H1 (cell line): Measurements from ENCODE around the gene GRM1. TPM values are rescaled to one million over a fixed set of nuclear protein-coding genes. Genes with fewer than 3 reads are reported as not detected.

Source experiments
- CTCF ChIA-PET: fragments of 300-600 bp; sonication (Branson Sonifier 250); formaldehyde crosslinking; loops from one replicate; lab custom pipeline; 2021; ENCODE audit not compliant: partially characterized antibody; lab: Charles Lee
- POLR2A ChIA-PET: fragments of 300-600 bp; sonication (Branson Sonifier 250); formaldehyde crosslinking; loops from one replicate; lab custom pipeline; 2021; ENCODE audit warnings: inconsistent platforms; ENCODE audit not compliant: partially characterized antibody; lab: Charles Lee
- DNase-seq, 2 experiments: peaks; one replicate each; pipeline versions ENCODE4 v3.0.0 to v3.0.0-alpha.2; 2010 to 2022; ENCODE audit warnings: low spot score in 2 of 2, low read depth in 1 of 2, mixed read lengths in 1 of 2
- FAIRE-seq: peaks from 2 replicates; lab custom pipeline; 2011; peaks lifted over from hg19 to GRCh38; lab: Jason Lieb, UNC
- H2AFZ ChIP-seq: 2 replicates; pipeline ENCODE4 v1.8.1; 2012; ENCODE audit warnings: low read length, inconsistent platforms
- H2AK5ac ChIP-seq: 2 replicates; pipeline ENCODE4 v1.6.1; 2013; ENCODE audit warnings: low read depth, low read length
- H2BK120ac ChIP-seq: replicated peaks from 2 replicates; pipeline ENCODE3; 2013; ENCODE audit warnings: low read depth, low read length, inconsistent platforms
- H2BK12ac ChIP-seq: 2 replicates; pipeline ENCODE4 v1.6.1; 2013; ENCODE audit warnings: low read depth, low read length
- H2BK15ac ChIP-seq: 2 replicates; pipeline ENCODE4 v1.6.1; 2013; ENCODE audit warnings: low read length
- H2BK20ac ChIP-seq: 2 replicates; pipeline ENCODE4 v1.6.1; 2013; ENCODE audit warnings: low read length
- H2BK5ac ChIP-seq: 2 replicates; pipeline ENCODE4 v1.6.1; 2013; ENCODE audit warnings: low read depth, low read length
- H3K14ac ChIP-seq: 2 replicates; pipeline ENCODE4 v1.6.1; 2013; ENCODE audit warnings: inconsistent platforms; ENCODE audit not compliant: insufficient read length
- H3K18ac ChIP-seq: 2 replicates; pipeline ENCODE4 v1.6.1; 2013; ENCODE audit warnings: low read length; ENCODE audit errors: extremely low read depth
- H3K23ac ChIP-seq: 2 replicates; pipeline ENCODE4 v1.6.1; 2013; ENCODE audit warnings: inconsistent platforms; ENCODE audit not compliant: insufficient read length
- H3K23me2 ChIP-seq: 2 replicates; pipeline ENCODE4 v1.6.1; 2013; ENCODE audit warnings: low read depth, low read length
- H3K27ac ChIP-seq: 2 replicates; pipeline ENCODE4 v1.6.1; 2011; ENCODE audit warnings: low read depth, low read length, inconsistent platforms
- H3K27me3 ChIP-seq, 4 experiments: replicated peaks in 1 of 4; 1 replicate in 1 of 4; 2 replicates in 3 of 4; pipeline versions ENCODE4 v1.6.1 to v1.8.1; 2011 to 2013; ENCODE audit warnings: low read length in 3 of 4, mild to moderate bottlenecking in 3 of 4, inconsistent platforms in 2 of 4, mixed read lengths in 2 of 4, moderate library complexity in 1 of 4; ENCODE audit not compliant: control insufficient read depth in 3 of 4, insufficient read depth in 3 of 4; ENCODE audit errors: extremely low read depth in 1 of 4
- H3K36me3 ChIP-seq, 4 experiments: 2 replicates each; pipeline versions ENCODE4 v1.6.1 to v1.8.1; 2011 to 2013; ENCODE audit warnings: mild to moderate bottlenecking in 4 of 4, low read length in 3 of 4, moderate library complexity in 2 of 4, control low read depth in 1 of 4, inconsistent platforms in 1 of 4; ENCODE audit not compliant: insufficient read depth in 4 of 4, control insufficient read depth in 2 of 4
- H3K4ac ChIP-seq: replicated peaks from 2 replicates; pipeline ENCODE3; 2013; ENCODE audit warnings: low read length, low read depth, mixed read lengths, inconsistent platforms; ENCODE audit not compliant: insufficient read length
- H3K4me1 ChIP-seq, 4 experiments: replicated peaks in 1 of 4; 1 replicate in 1 of 4; 2 replicates in 3 of 4; pipeline versions ENCODE4 v1.6.1 to v1.8.1; 2011 to 2013; ENCODE audit warnings: low read length in 3 of 4, inconsistent platforms in 2 of 4, mixed read lengths in 1 of 4; ENCODE audit not compliant: insufficient read depth in 4 of 4, control insufficient read depth in 3 of 4
- H3K4me2 ChIP-seq, 2 experiments: 2 replicates each; pipeline versions ENCODE4 v1.6.1 to v1.8.1; 2011 to 2013; ENCODE audit warnings: low read depth in 2 of 2, low read length in 2 of 2, control low read depth in 1 of 2, inconsistent platforms in 1 of 2, mild to moderate bottlenecking in 1 of 2; ENCODE audit not compliant: insufficient read depth in 1 of 2
- H3K4me3 ChIP-seq, 4 experiments: fragments of 200-600, 300-600 bp in 1 of 4; sonication (generic), shearing (Covaris generic), sonication (Bioruptor Twin) in 1 of 4; 2 replicates each; pipeline versions ENCODE4 v1.5.1 to v1.8.1; 2011 to 2016; ENCODE audit warnings: low read length in 4 of 4, low read depth in 3 of 4, control low read depth in 2 of 4, inconsistent platforms in 2 of 4, mild to moderate bottlenecking in 2 of 4, mixed read lengths in 1 of 4, moderate library complexity in 1 of 4; ENCODE audit not compliant: insufficient read depth in 2 of 4; ENCODE audit errors: extremely low read depth in 1 of 4
- H3K56ac ChIP-seq: replicated peaks from 2 replicates; pipeline ENCODE3; 2013; ENCODE audit warnings: low read depth, mild to moderate bottlenecking, mixed read lengths, low read length, inconsistent platforms; ENCODE audit not compliant: insufficient read length
- H3K79me1 ChIP-seq: 2 replicates; pipeline ENCODE4 v1.6.1; 2013; ENCODE audit warnings: low read depth, low read length, control low read depth
- H3K79me2 ChIP-seq, 2 experiments: 2 replicates each; pipeline versions ENCODE4 v1.6.1 to v1.8.1; 2012 to 2013; ENCODE audit warnings: low read length in 2 of 2, mild to moderate bottlenecking in 2 of 2, inconsistent platforms in 1 of 2; ENCODE audit not compliant: insufficient read depth in 2 of 2, control insufficient read depth in 1 of 2
- H3K9ac ChIP-seq, 4 experiments: replicated peaks in 1 of 4; 1 replicate in 1 of 4; 2 replicates in 3 of 4; pipeline versions ENCODE4 v1.6.1 to v1.8.1; 2011 to 2013; ENCODE audit warnings: low read depth in 3 of 4, low read length in 3 of 4, control low read depth in 2 of 4, mild to moderate bottlenecking in 2 of 4, moderate library complexity in 2 of 4, inconsistent platforms in 1 of 4; ENCODE audit errors: extremely low read depth in 1 of 4
- H3K9me3 ChIP-seq, 2 experiments: 2 replicates each; pipeline versions ENCODE4 v1.6.1 to v1.8.1; 2012 to 2013; ENCODE audit warnings: mild to moderate bottlenecking in 2 of 2, moderate library complexity in 2 of 2, control low read depth in 1 of 2, inconsistent platforms in 1 of 2, low read depth in 1 of 2, low read length in 1 of 2, mixed read lengths in 1 of 2; ENCODE audit not compliant: insufficient read depth in 2 of 2
- H4K20me1 ChIP-seq, 2 experiments: replicated peaks in 1 of 2; 2 replicates each; pipeline versions ENCODE3 to v1.8.1; 2011 to 2013; ENCODE audit warnings: inconsistent platforms in 2 of 2, low read length in 2 of 2, mild to moderate bottlenecking in 1 of 2; ENCODE audit not compliant: insufficient read depth in 2 of 2, control insufficient read depth in 1 of 2
- H4K5ac ChIP-seq: 2 replicates; pipeline ENCODE4 v1.6.1; 2013; ENCODE audit warnings: low read length, low read depth, mixed read lengths, inconsistent platforms; ENCODE audit not compliant: insufficient read length
- H4K8ac ChIP-seq: 2 replicates; pipeline ENCODE4 v1.8.0; 2013; ENCODE audit warnings: mild to moderate bottlenecking, moderate library complexity, low read length, inconsistent platforms; ENCODE audit not compliant: insufficient read depth; ENCODE audit errors: extremely low read depth
- H4K91ac ChIP-seq: replicated peaks from 2 replicates; pipeline ENCODE3; 2013; ENCODE audit warnings: low read length, mixed read lengths, inconsistent platforms; ENCODE audit not compliant: insufficient read length
- CBX8 ChIP-seq: fragments of 300-800, 300-1000 bp; sonication (generic); IDR thresholded peaks from 2 replicates; pipeline ENCODE4 v1.7.1; 2016; ENCODE audit warnings: low read depth, low read length, borderline replicate concordance
- CEBPB ChIP-seq: IDR thresholded peaks from 2 replicates; pipeline ENCODE4 v1.6.1; 2012; ENCODE audit warnings: low read depth, low read length
- CHD1 ChIP-seq: IDR thresholded peaks from 2 replicates; pipeline ENCODE4 v1.6.1; 2012; ENCODE audit warnings: low read depth, low read length, improper control_type of control experiment
- CREB1 ChIP-seq: IDR thresholded peaks from 2 replicates; pipeline ENCODE4 v1.6.1; 2012; ENCODE audit warnings: inconsistent platforms
- FOSL1 ChIP-seq: IDR thresholded peaks from 2 replicates; pipeline ENCODE4 v1.6.1; 2011; ENCODE audit warnings: mild to moderate bottlenecking, low read depth, low read length, moderate library complexity; ENCODE audit not compliant: insufficient read depth
- POLR2AphosphoS5 ChIP-seq: IDR thresholded peaks from 2 replicates; pipeline ENCODE4 v1.6.1; 2011; ENCODE audit warnings: low read depth, low read length
- RFX5 ChIP-seq: IDR thresholded peaks from 2 replicates; pipeline ENCODE4 v1.6.1; 2011; ENCODE audit warnings: low read depth, low read length, improper control_type of control experiment, borderline replicate concordance
- SIN3A ChIP-seq, 2 experiments: IDR thresholded peaks in 1 of 2; conservative IDR thresholded peaks in 1 of 2; 2 replicates each; pipeline ENCODE4 v1.6.1; 2011 to 2012; ENCODE audit warnings: low read length in 2 of 2, improper control_type of control experiment in 1 of 2, low read depth in 1 of 2, mild to moderate bottlenecking in 1 of 2
- SP2 ChIP-seq: IDR thresholded peaks from 2 replicates; pipeline ENCODE4 v1.6.1; 2012; ENCODE audit warnings: mild to moderate bottlenecking, low read length, inconsistent platforms
- SRF ChIP-seq: IDR thresholded peaks from 2 replicates; pipeline ENCODE4 v1.6.1; 2011; ENCODE audit warnings: mild to moderate bottlenecking, low read depth, low read length, moderate library complexity
- TBP ChIP-seq: IDR thresholded peaks from 2 replicates; pipeline ENCODE4 v1.6.1; 2011; ENCODE audit warnings: low read depth, low read length, improper control_type of control experiment
- TEAD4 ChIP-seq: IDR thresholded peaks from 2 replicates; pipeline ENCODE4 v1.6.1; 2012; ENCODE audit warnings: low read depth, low read length, inconsistent platforms, mixed read lengths
- YY1 ChIP-seq: IDR thresholded peaks from 2 replicates; pipeline ENCODE4 v1.6.1; 2011; ENCODE audit warnings: low read depth, mild to moderate bottlenecking, low read length
- WGBS, 2 experiments: shearing (Covaris generic) in 1 of 2; methylation state at CpG; one replicate each; pipeline versions ENCODE4 v1.1.6 to v1.1.7; 2013 to 2015; ENCODE audit warnings: low lambda C conversion rate in 2 of 2, mixed read lengths in 2 of 2, inconsistent platforms in 1 of 2, low coverage in 1 of 2, missing lambda C conversion rate in 1 of 2; ENCODE audit not compliant: insufficient replicate concordance in 2 of 2, insufficient coverage in 1 of 2, insufficient read length in 1 of 2; ENCODE audit errors: extremely low coverage in 1 of 2, missing lambda C conversion rate in 1 of 2; 5-methylcytosine and 5-hydroxymethylcytosine counted together
- polyA plus RNA-seq, 7 experiments: library from polyadenylated mRNA; depleted of rRNA in 3 of 7; stranded (reverse) in 5 of 7; unstranded in 2 of 7; fragments of >200 nt in 5 of 7; fragments of 200-250 nt in 2 of 7; gene quantifications; 1 replicate in 5 of 7; 2 replicates in 1 of 7; 4 replicates in 1 of 7; pipeline versions ENCODE4 v1.2.1 to v1.2.3, GENCODE V29; 2011 to 2013; ENCODE audit warnings: missing spikeins in 2 of 7, mixed read lengths in 2 of 7
- total RNA-seq: library from RNA; stranded (reverse); fragmentation: NEBNext Ultra II Directional; extraction: Animal tissue kit (Norgen Biotek cat#: 25700); gene quantifications from 2 replicates; pipeline ENCODE4 v1.2.1, GENCODE V29; 2021

GRM1 gene
- total and polyA plus RNA-seq, 2 of the 8 experiments (the other 6 are each of a cell fraction or from before 2014, with no cell fraction given) = 0.15 to 1.3 TPM

- no peaks in the 10 kb centered on the region for H3K23me2 ChIP-seq
- WGBS, 2 experiments = 89% methylated on average over 8 of the region's 8 CpGs; no CpG with 5 or more reads in 1 of the 2 experiments
- peaks cover 0 to 10% (median 4%) of the 10 kb centered on the region in 4 experiments; a peak in 4 of 7 replicates for H3K4me1 ChIP-seq
- no peaks in the 10 kb centered on the region for H3K9me3 ChIP-seq
- H3K36me3 ChIP-seq = no peaks in the 10 kb centered on the region
- H3K79me2 ChIP-seq = no peaks in the 10 kb centered on the region
- no peak overlapping the region for H3K9ac ChIP-seq
- H3K4me3 ChIP-seq = no peak overlapping the region
- no peaks in the 10 kb centered on the region for H3K27me3 ChIP-seq
- H3K27ac ChIP-seq = no peak overlapping the region
- no peak overlapping the region for H3K23ac ChIP-seq
- ChIA-PET CTCF (interaction anchor here (1.5 kb wide), 1 partner anchor 9 kb away, joined by 4 read pairs; no protein-coding TSS in a partner anchor), POLR2A (no interaction called here)
- DNase-seq (no peak), FAIRE-seq (no peak)
- H3K79me1 ChIP-seq = no peaks in the 10 kb centered on the region
- H2BK12ac ChIP-seq = no peak overlapping the region
- no peak overlapping the region for H3K56ac ChIP-seq
- no peak overlapping the region for H3K14ac ChIP-seq
- H2BK15ac ChIP-seq = no peak overlapping the region
- no peak overlapping the region for H4K5ac ChIP-seq
- H2BK5ac ChIP-seq = no peak overlapping the region
- H2AFZ ChIP-seq = no peak overlapping the region
- H4K8ac ChIP-seq = no peak overlapping the region
- no peak overlapping the region for H3K4ac ChIP-seq
- no peak overlapping the region for H3K4me2 ChIP-seq
- H3K18ac ChIP-seq = no peak overlapping the region
- no peak overlapping the region for H2BK20ac ChIP-seq
- H2AK5ac ChIP-seq = peak overlapping the region; percentile 58; the same call in 1 of the 2 replicates
- no peak overlapping the region for H4K91ac ChIP-seq
- no peak overlapping the region for H2BK120ac ChIP-seq
- no peaks in the 10 kb centered on the region for H4K20me1 ChIP-seq
- no peak for TF ChIP-seq CEBPB
- TF ChIP-seq TEAD4 = no peak
- TF ChIP-seq SP2 = no peak
- no peak for TF ChIP-seq FOSL1
- TF ChIP-seq SIN3A (conservative IDR thresholded peaks at IDR 0.05 in 1 of 2, IDR thresholded peaks at IDR 0.05 in 1 of 2; ENCODE audit: low read depth in 1 of 2, low read length in 2 of 2) = no peak
- no peak for TF ChIP-seq CHD1
- TF ChIP-seq SRF = no peak
- no peak for TF ChIP-seq POLR2AphosphoS5
- no peak for TF ChIP-seq CREB1
- no peak for TF ChIP-seq CBX8
- TF ChIP-seq TBP = no peak
- TF ChIP-seq RFX5 = no peak
- no peak for TF ChIP-seq YY1
Observed at GRCh38 chr6:146357578-146358430, 328.9 kb downstream of the GRM1 start.
